HG03103 (cell line): Measurements from ENCODE around the gene ZNF778.

Experiments used
- ATAC-seq: cut with Tn5 transposase; IDR thresholded peaks from one replicate; pipeline ENCODE4 v1.9.1; 2021; ENCODE audit warnings: low read depth; ENCODE audit not compliant: unreplicated experiment

Gene ZNF778

DNA sequence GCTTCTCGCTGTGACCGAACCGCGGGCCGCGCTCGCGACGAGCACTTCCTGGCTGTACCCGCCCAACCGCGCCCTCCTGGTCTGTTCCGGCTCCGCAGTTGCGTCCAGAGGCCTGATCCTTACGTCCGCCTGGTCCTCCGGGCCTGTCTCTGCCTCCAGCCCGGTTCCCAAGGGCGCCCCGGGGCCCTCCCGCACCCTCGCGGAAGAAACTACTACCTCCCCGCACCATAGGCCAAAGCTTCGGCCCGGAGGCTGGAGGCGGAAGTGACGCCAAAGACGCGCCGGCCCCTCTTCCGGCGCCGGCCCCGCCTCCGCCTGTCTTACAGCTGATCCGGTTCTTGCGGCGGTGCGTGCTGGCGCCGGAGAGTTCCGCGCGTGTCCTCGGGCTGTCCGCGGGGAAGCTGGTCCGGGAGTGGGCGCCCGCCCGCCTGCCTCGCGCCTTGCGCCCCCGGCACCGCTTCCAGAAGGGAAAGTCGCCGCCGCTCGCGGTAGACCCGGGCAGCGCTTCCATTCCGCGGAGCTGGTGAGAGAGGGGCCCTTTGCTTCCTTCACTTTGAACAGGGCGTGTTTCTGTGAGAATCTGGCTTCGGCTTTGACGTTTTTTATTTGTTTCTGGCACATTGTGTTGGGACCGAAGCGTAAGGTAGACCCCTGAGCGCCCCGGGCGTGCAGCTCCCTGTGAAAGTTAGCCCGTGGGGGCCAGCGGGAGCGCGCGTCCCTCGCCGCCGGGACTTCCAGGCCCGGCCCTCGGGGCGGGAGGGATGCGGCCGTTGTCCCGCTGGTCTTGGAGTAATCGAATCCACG, at the start of gene ZNF778:
ZNF778 (plus strand) TSS at position 316 of the 804 bp plus-strand sequence. CDS start 3,425 bp downstream, outside the sequence.
- peak; percentile 71 for ATAC-seq

GRCh38 chr16:89168381-89169189, 48.9 kb upstream of the ZNF778 start:
- no peak for ATAC-seq

GRCh38 chr16:89169778-89170177, 47.7 kb upstream of the ZNF778 start:
- ATAC-seq = no peak

- no peak for ATAC-seq
These were observed 46.9 kb upstream of the ZNF778 start for GRCh38 chr16:89170346-89171215.

- peak; percentile 91 for ATAC-seq
These were observed 46.0 kb upstream of the ZNF778 start, which contains the start of gene CDH15 for GRCh38 chr16:89171216-89172170. Gene CDH15, plus strand, starts transcription at chr16:89171748. Its CDS starts 84 bp downstream, at chr16:89171832.

- no peak for ATAC-seq
These were observed 45.4 kb upstream of the ZNF778 start for GRCh38 chr16:89172171-89172527.

DNA sequence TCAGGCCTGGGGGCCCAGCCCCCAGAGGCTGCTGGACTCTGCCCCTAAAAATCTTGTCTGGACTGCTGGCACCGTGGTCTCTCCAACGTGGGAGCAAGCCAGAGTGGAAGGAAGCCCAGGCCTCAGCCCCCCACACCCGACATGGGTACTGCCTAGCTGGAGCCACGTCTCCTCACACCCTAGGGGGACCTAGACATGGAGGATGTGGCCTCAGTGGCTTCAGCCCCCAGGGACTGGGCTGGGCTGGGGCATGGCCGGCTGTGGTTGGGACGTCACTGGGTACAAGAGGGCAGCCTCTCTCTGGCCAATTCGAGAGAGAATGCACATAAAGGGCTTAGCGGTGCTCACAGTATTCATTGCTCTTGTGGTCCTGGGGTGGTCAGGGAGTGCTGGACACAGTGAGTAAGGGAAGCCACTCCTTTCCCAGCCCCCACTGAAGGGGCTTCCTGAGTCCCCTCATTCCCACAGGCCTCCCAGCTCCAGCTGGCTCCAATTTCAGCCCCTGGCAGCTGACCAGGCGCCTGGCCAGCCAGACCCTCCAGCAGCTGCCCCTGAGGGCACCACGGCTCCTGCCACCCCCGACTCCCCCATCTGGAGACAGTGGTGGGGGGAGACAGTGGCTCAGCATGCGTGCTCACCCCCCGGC, 44.9 kb upstream of the ZNF778 start:
- no peak for ATAC-seq

DNA sequence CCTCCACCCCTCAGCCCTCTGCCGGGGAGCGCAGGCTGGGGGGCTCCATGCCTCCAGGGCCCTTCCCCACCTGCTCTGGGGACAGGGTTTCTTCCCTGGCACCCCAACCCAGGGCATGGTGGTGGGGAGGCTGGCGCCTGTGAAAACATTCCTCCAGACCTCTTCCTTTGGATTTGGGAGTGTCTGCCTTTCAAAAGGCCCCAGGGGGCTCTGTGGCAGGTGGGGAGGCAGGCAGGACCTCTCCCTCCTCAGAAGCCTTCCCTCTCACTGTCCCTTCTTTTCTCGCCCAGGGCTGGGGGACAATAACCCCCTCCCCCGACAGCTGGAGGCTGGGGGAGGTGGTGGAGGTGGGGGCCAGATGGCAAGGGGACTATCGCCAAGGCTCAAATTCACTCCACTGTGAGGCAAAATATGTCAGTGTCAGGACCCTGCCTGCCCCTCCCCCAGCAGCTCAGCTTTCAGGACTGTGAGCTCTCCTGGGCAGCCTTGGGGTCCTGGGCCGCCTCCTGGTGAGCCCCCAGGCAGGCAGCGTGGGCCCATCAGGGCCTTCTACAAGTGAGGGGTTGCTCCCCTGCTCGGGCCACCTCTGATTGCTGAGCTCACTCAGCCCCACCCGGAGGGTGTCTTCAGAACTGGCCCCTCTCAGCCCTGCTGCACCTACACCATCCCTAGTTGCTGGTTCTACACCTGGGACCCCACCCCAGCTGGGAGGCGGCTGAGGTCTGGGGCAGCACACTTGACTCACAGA, 44.2 kb upstream of the ZNF778 start:
- no peak for ATAC-seq

DNA sequence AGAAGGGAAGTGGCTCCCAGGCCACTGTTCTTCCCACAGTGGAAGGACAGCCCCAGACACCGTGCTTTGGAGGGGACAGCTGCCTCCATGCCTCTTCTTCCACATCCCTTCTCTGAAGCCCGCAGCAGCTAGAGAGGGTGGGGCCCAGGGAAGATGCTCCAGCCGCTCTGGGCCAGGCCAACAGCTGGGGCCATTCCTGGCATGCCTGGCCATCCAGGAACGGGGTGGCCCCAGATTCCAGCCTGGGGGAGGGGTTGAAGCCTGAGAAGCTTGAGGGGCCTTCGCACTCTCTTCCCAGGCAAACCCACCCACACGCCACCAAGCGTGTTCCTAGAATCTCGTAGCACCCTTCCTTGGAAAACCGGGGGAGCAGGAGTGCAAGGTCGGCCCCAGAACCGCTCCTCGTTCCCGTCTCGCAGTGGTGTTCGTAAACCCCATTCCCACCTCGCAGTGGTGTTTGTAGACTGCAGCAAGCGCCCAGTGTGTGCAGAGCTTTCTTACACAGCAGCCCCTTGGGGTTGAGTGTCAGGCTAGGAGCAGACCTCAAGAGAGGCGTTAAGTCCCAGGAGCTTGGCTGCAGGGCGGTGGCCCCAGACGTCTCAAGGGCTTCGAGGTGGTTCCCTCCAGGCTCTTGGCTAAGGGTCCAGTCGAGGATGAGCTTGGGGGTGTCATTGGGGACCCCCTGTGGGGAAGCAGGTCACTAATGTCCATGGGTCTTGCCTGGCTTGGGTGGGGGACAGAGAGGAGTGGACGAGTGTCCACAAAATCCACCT, 43.3 kb upstream of the ZNF778 start:
- no peak for ATAC-seq

- no peak for ATAC-seq
These were observed 42.6 kb upstream of the ZNF778 start for GRCh38 chr16:89174877-89175276.

- ATAC-seq = no peak
These were observed 42.0 kb upstream of the ZNF778 start for GRCh38 chr16:89175280-89176146.

DNA sequence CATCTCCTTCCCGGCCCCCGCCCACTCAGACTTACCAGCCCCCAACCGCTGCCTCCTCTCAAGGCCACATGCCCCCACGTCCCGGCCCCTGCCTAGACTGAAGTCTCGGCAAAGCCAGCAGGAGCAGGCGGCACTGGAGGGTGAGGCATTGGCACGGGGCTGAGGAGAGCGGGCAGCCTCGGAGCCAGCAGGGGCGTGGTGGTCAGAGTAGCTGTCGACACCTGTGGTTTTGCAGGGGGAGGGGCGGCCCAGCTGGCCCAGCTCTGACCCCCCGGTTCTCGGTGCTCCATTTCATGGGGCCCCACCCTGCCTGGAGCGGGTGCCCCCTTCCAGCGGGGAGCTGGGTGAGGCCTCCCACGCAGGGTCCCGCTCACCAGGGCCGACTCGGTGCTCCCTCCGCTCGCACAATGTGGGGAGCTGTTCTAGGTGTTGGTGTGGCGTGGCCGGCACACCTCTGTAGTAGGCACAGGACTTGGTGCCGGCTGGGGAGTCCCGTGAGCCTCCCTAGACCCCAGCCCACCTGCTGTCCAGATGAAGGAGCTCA, 41.3 kb upstream of the ZNF778 start:
- ATAC-seq = no peak

DNA sequence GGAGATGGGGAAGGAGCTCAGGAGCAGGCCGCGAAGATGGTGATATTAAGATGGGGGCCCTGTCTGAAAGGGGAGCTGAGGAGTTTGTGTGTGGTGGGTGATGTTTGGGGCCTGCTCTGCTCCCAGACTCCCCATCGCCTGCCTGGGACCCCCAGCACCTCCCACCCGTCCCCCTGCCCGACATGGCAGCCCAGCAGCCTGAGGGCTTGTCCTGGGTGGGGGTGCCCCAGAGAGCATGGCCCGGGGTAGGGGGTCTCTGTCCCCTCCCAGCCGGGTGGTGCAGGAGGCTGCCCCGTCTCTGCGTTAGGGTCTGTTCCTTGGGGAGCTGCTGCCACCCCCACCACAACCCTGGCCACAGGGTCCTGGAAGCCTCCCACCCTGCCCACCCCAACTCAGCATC, 40.8 kb upstream of the ZNF778 start:
- ATAC-seq = no peak

- no peak for ATAC-seq
These were observed 40.0 kb upstream of the ZNF778 start for GRCh38 chr16:89177501-89177900.

- ATAC-seq = no peak
These were observed 38.9 kb upstream of the ZNF778 start for GRCh38 chr16:89178453-89179147.

DNA sequence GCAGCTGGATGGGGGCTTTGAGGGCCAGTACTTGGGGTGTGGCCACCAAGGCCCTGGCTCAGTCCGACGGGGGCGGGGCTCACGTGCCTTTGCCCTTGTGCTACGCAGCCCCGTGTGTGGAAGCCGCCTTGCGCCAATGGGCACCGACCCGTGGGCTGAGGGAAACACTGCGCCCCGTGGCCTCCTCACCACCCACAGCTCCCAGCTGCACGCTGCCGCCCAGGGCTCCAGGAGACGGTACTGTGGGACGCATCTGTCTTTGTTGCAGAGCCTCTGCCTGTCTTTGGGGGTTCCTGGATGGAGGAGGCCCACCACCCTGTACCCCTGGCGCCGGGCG, 38.4 kb upstream of the ZNF778 start:
- ATAC-seq = no peak
